Measurements from ENCODE around the gene MCTP1.

DNA sequence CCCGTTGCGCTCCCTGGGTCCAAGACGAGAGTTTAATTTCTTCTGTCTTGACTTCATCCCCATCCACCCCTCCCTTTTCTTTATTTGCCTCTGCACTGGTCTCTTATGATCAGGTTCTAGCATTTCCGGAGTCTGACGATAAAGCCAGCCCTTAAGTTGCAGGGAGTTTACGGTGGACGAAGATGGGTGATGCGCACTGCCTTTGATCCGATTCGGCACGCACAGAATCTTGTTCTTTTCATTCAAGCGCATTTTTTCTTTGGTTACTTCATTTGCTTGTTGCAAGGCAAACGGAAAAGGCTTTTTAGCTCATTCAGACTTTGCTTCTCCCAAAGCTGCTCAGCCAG, 488 bp upstream of the MCTP1 start:
- TF ChIP-seq, protein P1, sequence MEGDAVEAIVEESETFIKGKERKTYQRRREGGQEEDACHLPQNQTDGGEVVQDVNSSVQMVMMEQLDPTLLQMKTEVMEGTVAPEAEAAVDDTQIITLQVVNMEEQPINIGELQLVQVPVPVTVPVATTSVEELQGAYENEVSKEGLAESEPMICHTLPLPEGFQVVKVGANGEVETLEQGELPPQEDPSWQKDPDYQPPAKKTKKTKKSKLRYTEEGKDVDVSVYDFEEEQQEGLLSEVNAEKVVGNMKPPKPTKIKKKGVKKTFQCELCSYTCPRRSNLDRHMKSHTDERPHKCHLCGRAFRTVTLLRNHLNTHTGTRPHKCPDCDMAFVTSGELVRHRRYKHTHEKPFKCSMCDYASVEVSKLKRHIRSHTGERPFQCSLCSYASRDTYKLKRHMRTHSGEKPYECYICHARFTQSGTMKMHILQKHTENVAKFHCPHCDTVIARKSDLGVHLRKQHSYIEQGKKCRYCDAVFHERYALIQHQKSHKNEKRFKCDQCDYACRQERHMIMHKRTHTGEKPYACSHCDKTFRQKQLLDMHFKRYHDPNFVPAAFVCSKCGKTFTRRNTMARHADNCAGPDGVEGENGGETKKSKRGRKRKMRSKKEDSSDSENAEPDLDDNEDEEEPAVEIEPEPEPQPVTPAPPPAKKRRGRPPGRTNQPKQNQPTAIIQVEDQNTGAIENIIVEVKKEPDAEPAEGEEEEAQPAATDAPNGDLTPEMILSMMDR (IDR thresholded peaks at IDR 0.05 in 2 of 3, conservative IDR thresholded peaks at IDR 0.05 in 1 of 3; ENCODE audit: control insufficient read depth in 2 of 3, extremely low read depth in 1 of 3, insufficient read depth in 1 of 3, low read depth in 3 of 3, low read length in 3 of 3): no peak
- TF ChIP-seq SMC3 (IDR thresholded peaks at IDR 0.05; ENCODE audit: borderline replicate concordance, low read length) (no peak), MYC (IDR thresholded peaks at IDR 0.05; ENCODE audit: insufficient read depth, insufficient read length, insufficient replicate concordance, low read length, severe bottlenecking) (no peak)

All from GM12878 (cell line).